HEK293 (cell line): ENCODE measurements around the gene MLH3.

ENCODE experiments used
- CTCF ChIA-PET: fragments of 350-600 bp; formaldehyde crosslinking; extraction: SDS; loops from one replicate; lab custom pipeline; 2021; ENCODE audit warnings: antibody characterized with exemption; lab: Yijun Ruan, JAX
- POLR2A ChIA-PET: fragments of 300-600 bp; formaldehyde crosslinking; extraction: SDS; loops from one replicate; lab custom pipeline; 2020; ENCODE audit warnings: antibody characterized with exemption, inconsistent platforms; lab: Yijun Ruan, JAX
- H3K27ac ChIP-seq: fragments of 200-500 bp; sonication (Bioruptor generic); 2 replicates; pipeline ENCODE4 v1.5.1; 2014; ENCODE audit warnings: low read depth, low read length, control low read depth, inconsistent platforms; ENCODE audit errors: extremely low read depth
- H3K36me3 ChIP-seq, 2 experiments: fragments of 200-500 bp in 1 of 2; sonication (Bioruptor generic) in 1 of 2; 1 replicate in 1 of 2; 2 replicates in 1 of 2; pipeline ENCODE4 v1.5.1; 2014 to 2017; ENCODE audit warnings: inconsistent platforms in 2 of 2, low read length in 2 of 2; ENCODE audit not compliant: control insufficient read depth in 2 of 2, insufficient read depth in 1 of 2
- H3K4me1 ChIP-seq: fragments of 200-500 bp; sonication (Bioruptor generic); 2 replicates; pipeline ENCODE4 v1.5.1; 2014; ENCODE audit warnings: mild to moderate bottlenecking, low read length, inconsistent platforms; ENCODE audit not compliant: control insufficient read depth, insufficient read depth
- H3K4me3 ChIP-seq: 2 replicates; pipeline ENCODE4 v1.5.1; 2011; ENCODE audit warnings: low read depth, mild to moderate bottlenecking, control low read depth, low read length, moderate library complexity
- H3K9me3 ChIP-seq: fragments of 200-500 bp; sonication (Bioruptor generic); 2 replicates; pipeline ENCODE4 v1.5.1; 2014; ENCODE audit warnings: low read depth, low read length, inconsistent platforms; ENCODE audit not compliant: control insufficient read depth, insufficient read depth
- BCL6B ChIP-seq: fragments of 450-650 bp; formaldehyde crosslinking; IDR thresholded peaks from 2 replicates; pipeline ENCODE4 v1.5.1; 2017; ENCODE audit warnings: missing biosample characterization, missing genetic modification characterization
- GLIS1 ChIP-seq: fragments of 450-650 bp; formaldehyde crosslinking; IDR thresholded peaks from 2 replicates; pipeline ENCODE4 v1.5.1; 2016; ENCODE audit warnings: missing biosample characterization, missing genetic modification characterization
- KLF7 ChIP-seq: fragments of 450-650 bp; formaldehyde crosslinking; IDR thresholded peaks from 2 replicates; pipeline ENCODE4 v1.5.1; 2016; ENCODE audit warnings: missing biosample characterization, missing genetic modification characterization, borderline replicate concordance
- KLF8 ChIP-seq: fragments of 450-650 bp; formaldehyde crosslinking; IDR thresholded peaks from 2 replicates; pipeline ENCODE4 v1.5.1; 2016; ENCODE audit warnings: missing biosample characterization, missing genetic modification characterization
- REST ChIP-seq: fragments of 450-650 bp; formaldehyde crosslinking; IDR thresholded peaks from 2 replicates; pipeline ENCODE4 v1.5.1; 2016; ENCODE audit warnings: missing biosample characterization, missing genetic modification characterization
- ZBTB11 ChIP-seq: fragments of 450-650 bp; formaldehyde crosslinking; conservative IDR thresholded peaks from 2 replicates; pipeline ENCODE4 v1.5.1; 2016; ENCODE audit warnings: low read depth, missing biosample characterization, missing genetic modification characterization
- ZBTB21 ChIP-seq: fragments of 450-650 bp; formaldehyde crosslinking; IDR thresholded peaks from 2 replicates; pipeline ENCODE4 v1.5.1; 2017; ENCODE audit warnings: missing biosample characterization, missing genetic modification characterization
- ZIC2 ChIP-seq: fragments of 450-650 bp; formaldehyde crosslinking; IDR thresholded peaks from 2 replicates; pipeline ENCODE4 v1.5.1; 2016; ENCODE audit warnings: missing biosample characterization, missing genetic modification characterization
- ZNF16 ChIP-seq: fragments of 450-650 bp; formaldehyde crosslinking; IDR thresholded peaks from 2 replicates; pipeline ENCODE4 v1.5.1; 2016; ENCODE audit warnings: low read depth, missing biosample characterization, missing genetic modification characterization
- ZNF211 ChIP-seq: fragments of 450-650 bp; formaldehyde crosslinking; IDR thresholded peaks from 2 replicates; pipeline ENCODE4 v1.5.1; 2016; ENCODE audit warnings: low read depth, missing biosample characterization, missing genetic modification characterization
- ZNF521 ChIP-seq: fragments of 450-650 bp; formaldehyde crosslinking; IDR thresholded peaks from 2 replicates; pipeline ENCODE4 v1.5.1; 2017; ENCODE audit warnings: missing biosample characterization, mild to moderate bottlenecking, missing genetic modification characterization
- ZNF626 ChIP-seq: fragments of 450-650 bp; sonication (Bioruptor Pico); formaldehyde crosslinking; IDR thresholded peaks from 2 replicates; pipeline ENCODE4 v1.5.1; 2018; ENCODE audit warnings: missing biosample characterization, missing genetic modification characterization, inconsistent platforms
- ZNF629 ChIP-seq: fragments of 450-650 bp; formaldehyde crosslinking; IDR thresholded peaks from 2 replicates; pipeline ENCODE4 v1.5.1; 2017; ENCODE audit warnings: missing biosample characterization, missing genetic modification characterization
- ZNF785 ChIP-seq: fragments of 450-650 bp; formaldehyde crosslinking; IDR thresholded peaks from 2 replicates; pipeline ENCODE4 v1.5.1; 2016; ENCODE audit warnings: missing biosample characterization, missing genetic modification characterization
- ZSCAN16 ChIP-seq: fragments of 450-650 bp; formaldehyde crosslinking; IDR thresholded peaks from 2 replicates; pipeline ENCODE4 v1.5.1; 2016; ENCODE audit warnings: missing biosample characterization, missing genetic modification characterization

MLH3 gene

GRCh38 chr14:75040507-75040906, 10.8 kb downstream of the MLH3 start:
- H3K4me3 ChIP-seq: no peak overlapping the region
- ChIA-PET POLR2A (no interaction called here), CTCF (no interaction called here)
- TF ChIP-seq ZIC2 (tag by site-specific recombination): no peak
- TF ChIP-seq ZNF16 (tag by site-specific recombination): no peak
- no peak for TF ChIP-seq ZNF521 (tag by site-specific recombination)
- TF ChIP-seq ZBTB11: no peak
- TF ChIP-seq KLF7 (tag by site-specific recombination): no peak
- no peak for TF ChIP-seq ZNF785 (tag by site-specific recombination)
- no peak for TF ChIP-seq ZSCAN16 (tag by site-specific recombination)
- peaks cover 3 to 17% of the 10 kb centered on the region in 2 experiments; a peak in 2 of 3 replicates for H3K36me3 ChIP-seq
- no peak overlapping the region for H3K27ac ChIP-seq
- H3K9me3 ChIP-seq: no peaks in the 10 kb centered on the region
- H3K4me1 ChIP-seq: peaks cover 6% of the 10 kb centered on the region

- ChIA-PET POLR2A (no interaction called here), CTCF (interaction anchor here (1.3 kb wide), 1 partner anchor 56 kb away, joined by 3 read pairs; no protein-coding TSS in a partner anchor)
- Histone ChIP-seq H3K9me3 (no peaks in the 10 kb centered on the region), H3K4me3 (no peak overlapping the region), H3K36me3 (peaks cover 23 to 36% of the 10 kb centered on the region in 2 experiments), H3K27ac (no peak overlapping the region), H3K4me1 (0 out of 2 replicates have a peak, but pooled peaks cover 2% of the 10 kb centered on the region)
- TF ChIP-seq KLF8 (tag by site-specific recombination) (no peak), ZNF629 (tag by site-specific recombination) (no peak), GLIS1 (tag by site-specific recombination) (no peak), ZNF16 (tag by site-specific recombination) (no peak), BCL6B (tag by site-specific recombination) (no peak), REST (no peak), ZNF211 (no peak), ZNF626 (tag by site-specific recombination) (no peak), ZBTB21 (tag by site-specific recombination) (no peak), ZNF785 (tag by site-specific recombination) (no peak)
These were observed 18.3 kb downstream of the MLH3 start for GRCh38 chr14:75032939-75033338.
